ENCODE data around the gene C1orf232.

Gene C1orf232

DNA sequence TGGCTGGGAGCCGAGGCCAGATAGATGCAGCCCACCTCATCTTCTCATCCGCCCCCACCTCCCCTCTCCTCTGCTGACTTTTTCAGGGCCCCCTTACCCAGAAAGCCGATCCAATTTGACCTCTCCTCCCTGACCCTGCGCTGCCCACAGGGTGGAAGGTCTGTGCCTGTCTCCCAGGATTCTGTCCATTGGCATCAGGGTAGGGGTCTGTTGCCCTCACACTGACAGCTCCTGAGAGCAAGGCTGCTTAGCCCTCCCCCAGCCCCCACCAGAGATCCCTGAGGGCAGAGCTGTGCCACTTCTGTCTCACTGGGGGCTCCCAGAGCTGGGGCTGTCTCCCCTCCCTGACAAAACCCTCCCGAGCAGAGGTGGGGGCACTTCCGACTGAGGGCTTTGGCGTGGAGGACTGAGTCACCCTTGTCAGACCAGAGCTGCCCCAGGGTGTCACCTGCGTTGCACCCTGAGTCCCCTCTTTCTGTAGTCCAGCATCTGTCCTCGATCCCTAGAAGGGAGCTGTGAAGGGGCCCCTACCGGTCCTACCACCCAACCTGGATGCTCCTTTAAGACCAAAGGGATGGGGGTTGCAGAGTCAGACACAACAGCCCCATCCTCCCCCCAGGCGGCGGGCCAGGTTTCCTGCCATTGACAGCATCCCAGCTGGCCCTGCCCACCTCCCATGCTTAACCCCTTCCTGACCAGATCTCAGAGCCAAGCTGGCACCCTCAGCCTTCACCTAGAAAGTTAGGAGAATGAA is 12.3 kb downstream of the C1orf232 start:
- peak; percentile 68 for DNase-seq

DNA sequence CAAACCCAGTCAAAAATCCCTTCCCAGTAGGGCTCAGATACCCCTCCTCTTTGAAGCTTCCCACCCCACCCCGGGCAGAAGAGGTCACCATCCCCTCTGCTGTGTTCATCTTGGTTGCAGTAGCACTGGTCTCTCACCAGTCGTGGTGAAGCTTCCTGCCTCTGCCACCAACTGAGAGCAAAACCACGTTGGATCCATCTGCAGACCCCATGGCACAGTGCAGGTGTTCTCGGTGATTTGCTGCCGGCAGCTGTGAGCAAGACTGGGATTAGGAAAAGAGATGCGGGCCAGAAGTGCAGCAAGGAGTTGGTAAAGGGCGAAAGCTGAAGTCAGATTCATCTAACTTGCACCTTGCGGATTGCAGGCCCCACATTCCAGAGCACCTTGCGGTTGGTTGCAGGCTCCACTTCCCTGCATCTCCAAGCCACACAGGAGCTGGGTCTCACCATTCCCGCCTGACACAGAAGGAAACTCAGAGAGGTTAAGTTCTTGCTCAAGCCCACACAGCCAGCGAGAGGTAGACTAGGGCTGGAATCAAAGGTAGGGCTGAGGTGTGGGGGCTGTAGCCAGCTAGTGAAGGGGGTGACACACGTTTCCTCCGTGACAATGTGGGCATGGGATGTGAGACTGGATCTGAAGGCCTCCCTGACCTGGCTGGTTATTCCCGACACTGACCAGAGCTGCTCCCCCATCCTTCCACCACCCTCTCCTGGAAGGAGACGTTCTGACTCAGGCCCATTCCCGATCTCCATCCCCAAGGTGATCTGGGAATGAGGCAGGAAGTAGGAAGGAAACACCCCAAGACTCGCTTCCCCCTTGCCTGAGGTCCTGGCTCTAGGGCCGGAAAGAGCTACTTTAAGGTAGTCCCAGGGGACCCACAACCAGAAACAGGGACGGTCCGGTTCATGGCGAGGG is 13.1 kb downstream of the C1orf232 start:
- DNase-seq = no peak

DNA sequence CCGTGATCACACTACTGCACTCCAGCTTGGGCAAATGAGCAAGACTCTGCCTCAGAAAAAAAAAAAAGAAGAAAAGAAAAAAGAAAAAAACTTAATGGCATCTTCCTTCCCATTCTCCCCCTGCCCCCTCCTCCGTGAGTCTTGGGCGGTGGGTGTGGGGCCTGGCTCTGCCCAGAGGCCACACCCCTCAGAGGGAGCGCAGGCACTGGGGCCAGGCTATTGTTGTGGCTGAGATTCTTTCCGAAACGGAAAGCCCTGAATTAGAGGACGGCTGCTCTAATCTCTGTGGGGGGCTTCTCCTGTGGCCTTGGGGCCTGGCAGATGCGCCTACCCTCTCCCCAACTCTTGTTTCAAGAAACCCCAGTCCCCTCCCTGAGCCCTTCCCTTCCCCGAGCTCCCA is 14.0 kb downstream of the C1orf232 start:
- DNase-seq = no peak

DNA sequence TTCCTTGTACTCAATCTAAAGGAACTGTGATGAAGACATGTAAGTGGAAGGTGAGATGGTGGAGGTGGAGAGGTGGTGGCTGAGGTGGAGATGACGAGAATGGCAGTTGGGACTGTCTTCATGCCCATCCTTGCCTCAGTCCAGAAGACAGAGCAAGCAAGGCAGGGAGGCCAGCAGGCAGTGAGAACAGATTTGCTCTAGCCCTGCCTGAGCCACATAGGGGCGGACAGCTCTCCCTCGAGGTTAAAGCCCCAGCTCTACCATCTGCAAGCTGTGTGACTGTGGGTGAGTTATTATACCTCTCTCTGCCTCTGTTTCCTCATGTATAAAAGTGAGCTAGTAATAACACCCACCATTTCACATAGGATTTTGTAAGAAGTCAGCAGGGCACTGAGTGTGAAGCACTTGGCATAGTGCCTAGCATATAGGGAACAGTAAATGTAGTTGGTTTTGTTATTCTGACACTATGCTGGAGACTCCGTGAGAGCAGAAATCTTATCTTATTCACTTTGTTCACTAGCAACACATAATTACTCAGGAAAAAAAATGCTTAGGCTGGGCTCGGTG is 14.7 kb downstream of the C1orf232 start:
- no peak for DNase-seq

GRCh38 chr1:26148887-26149286 is 19.9 kb downstream of the C1orf232 start:
- no peak for DNase-seq

- DNase-seq = no peak
Observed at GRCh38 chr1:26145960-26146294, 22.8 kb downstream of the C1orf232 start.

GRCh38 chr1:26145041-26145959 is 23.5 kb downstream of the C1orf232 start:
- DNase-seq = peak; percentile 91

DNA sequence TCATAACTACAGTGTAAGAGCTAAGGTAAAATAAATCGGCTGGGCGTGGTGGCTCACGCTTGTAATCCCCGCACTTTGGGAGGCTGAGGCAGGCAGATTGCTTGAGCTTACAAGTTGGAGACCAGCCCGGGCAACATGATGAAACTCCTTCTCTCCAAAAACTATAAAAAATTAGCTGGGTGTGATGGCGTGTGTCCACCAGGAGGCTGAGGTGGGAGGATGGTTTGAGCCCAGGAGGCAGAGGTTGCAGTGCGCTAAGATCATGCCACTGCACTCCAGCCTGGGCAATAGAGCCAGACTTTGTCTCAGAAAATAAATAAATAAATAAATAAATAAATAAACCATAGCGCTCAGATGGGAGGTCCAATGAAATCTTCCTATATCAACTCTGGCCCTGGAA is 26.6 kb downstream of the C1orf232 start:
- DNase-seq = no peak

DNA sequence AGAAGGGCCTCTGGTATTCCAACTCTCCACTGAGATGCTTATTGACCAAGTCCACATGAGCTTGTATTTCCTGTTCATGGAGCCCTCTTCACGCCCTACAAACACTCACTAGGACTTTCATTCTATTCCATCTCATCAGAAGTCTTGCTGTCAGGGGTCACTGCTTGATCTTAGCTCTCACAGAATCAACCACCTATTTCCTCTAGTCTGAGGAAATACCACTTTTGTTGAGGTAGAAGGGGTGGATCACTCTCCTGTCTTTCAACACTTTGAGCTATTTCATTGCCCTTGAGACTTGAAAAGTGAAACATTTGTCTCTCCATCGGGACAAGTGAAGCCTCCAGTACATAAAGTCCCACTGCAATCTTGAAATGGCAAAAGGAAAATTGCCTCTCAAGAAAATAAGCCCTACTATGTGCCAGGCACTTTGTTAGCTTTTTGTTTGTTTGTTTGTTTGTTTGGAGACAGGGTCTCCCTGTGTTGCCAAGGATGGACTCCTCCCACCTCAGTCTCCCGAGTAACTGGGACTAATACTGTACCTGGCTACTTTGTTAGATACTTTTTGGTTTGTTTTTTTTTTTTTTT is 29.7 kb downstream of the C1orf232 start:
- no peak for DNase-seq

DNA sequence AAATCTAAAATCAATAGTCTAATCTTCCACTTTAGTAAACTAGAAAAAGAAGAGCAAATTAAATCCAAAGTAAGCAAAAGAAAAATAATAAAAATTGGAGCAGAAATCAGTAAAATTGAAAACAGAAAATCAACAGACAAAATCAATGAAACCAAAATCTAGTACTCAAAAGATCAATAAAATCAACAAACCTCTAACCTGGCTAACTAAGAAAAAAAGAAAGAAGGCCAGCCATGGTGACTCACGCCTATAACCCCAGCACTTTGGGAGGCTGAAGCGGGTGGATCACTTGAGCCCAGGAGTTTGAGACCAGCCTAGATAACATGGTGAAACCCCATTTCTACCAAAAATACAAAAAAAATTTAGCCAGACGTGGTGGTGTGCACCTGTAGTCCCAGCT is 34.3 kb downstream of the C1orf232 start:
- no peak for DNase-seq

DNA sequence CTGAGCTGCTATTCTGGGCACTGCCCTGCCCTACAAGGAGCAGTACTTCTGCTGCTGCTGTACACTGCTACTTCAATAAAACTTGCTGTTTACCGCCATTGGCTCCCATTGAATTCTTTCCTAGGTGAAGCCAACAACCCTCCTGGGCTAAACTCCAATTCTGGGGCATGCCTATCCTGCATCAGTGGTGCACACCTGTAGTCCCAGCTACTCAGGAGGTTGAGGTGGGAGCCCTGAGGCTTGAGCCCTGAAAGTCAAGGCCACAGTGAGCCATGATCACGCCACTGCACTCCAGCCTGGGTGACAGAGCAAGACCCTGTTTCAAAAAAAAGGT is 36.0 kb downstream of the C1orf232 start:
- no peak for DNase-seq

- DNase-seq = no peak
Observed at GRCh38 chr1:26132128-26132833, 36.5 kb downstream of the C1orf232 start.

GRCh38 chr1:26130695-26131094 is 38.1 kb downstream of the C1orf232 start:
- DNase-seq = no peak

DNA sequence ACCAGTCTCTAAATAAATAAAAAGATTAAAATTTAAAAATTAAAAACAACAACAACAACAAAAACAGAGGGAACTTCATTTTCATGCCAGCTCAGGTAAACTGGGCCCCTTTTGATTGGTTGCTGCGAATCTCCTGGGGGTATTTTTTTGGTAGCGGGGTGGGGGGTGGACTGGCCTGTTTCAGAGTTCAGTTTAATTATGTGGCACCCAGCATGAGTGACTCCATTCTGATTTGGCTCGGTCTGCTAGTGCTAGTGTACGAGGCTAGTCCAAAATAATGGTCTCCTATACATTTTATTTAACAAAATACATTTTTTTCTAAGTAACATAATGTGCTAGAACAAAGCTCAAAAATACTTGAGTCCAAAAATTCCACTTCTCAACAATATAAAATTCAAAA is 39.0 kb downstream of the C1orf232 start:
- DNase-seq = no peak

- DNase-seq = no peak
Observed at GRCh38 chr1:26127235-26128163, 41.3 kb downstream of the C1orf232 start.

GRCh38 chr1:26126321-26127084 is 42.3 kb downstream of the C1orf232 start:
- no peak for DNase-seq

- no peak for DNase-seq
Observed at GRCh38 chr1:26125946-26126320, 42.8 kb downstream of the C1orf232 start.

DNA sequence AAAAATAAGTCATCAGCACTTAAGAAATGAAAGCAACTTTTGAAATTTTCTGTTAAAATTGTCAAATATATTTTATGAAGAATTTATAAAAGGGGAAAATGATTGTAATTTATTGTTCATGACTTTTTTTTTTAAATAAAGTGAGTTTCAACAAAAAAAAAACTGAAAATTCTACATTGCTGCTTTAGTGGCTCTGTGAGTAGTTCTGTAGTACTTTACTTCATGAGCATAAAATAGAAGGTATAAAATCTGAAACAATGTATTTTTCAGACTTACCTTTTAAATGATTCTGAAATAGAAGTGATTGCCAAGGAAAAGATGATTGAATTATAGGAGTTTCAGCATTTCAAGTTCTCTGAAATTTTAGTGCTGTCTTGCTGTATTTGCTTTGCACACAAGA is 43.4 kb downstream of the C1orf232 start:
- no peak for DNase-seq

DNA sequence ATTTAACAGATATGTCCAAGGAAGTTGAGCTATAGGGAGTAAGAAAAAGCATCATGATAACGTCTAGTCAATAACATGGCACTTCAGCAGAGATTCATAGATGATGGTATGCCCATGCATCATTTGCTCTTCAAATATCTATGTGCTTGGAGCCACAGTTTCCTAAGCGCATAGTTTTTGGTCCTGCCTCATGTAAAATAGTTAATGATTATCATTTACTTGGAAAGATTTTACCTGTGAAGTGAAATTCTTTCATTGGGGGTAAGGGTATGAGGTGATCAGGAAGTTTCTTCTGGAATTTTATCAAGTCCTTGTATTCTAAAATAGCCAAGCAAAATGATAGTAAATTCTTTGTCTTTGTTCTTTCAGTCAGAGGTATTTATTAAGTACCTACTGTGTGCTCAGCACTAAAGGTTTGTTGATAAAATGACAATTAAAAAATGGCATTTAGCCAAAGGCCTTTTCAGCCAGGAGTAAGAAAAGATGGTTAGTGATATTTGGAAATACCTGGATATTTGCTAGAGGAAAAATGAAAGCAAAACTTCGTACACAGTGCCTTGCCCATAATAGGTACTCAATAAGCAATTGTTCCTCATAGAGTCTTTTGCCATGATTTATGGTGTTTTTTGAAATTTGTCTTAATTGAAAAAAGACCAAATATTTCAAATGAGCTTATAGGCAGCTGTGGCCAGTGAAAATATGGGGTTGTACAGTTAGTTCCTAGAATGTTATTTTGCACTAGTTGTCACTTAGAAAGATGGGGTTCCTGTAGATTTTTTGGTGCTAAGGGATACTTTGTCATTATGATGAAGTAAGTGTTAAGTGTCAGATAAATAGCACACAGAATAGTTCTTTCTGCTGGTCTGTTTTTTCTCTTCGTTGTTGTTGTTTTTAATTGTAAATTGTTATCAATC is 44.1 kb downstream of the C1orf232 start:
- no peak for DNase-seq
